Fibroblast of lung (primary cell): ENCODE results near the gene GSG1L. TPM values are rescaled to one million over a fixed set of nuclear protein-coding genes. Genes with fewer than 3 reads are reported as not detected.

ENCODE experiments used
- DNase-seq, 2 donors: peaks; one replicate each; pipeline versions ENCODE4 v3.0.0 to v3.0.0-alpha.2; 2010; ENCODE audit warnings: low read depth in 2 of 2
- H2AFZ ChIP-seq: 2 replicates; pipeline ENCODE4 v1.5.1; 2012; ENCODE audit warnings: low read length, control low read depth, inconsistent platforms
- H3K27ac ChIP-seq: 2 replicates; pipeline ENCODE4 v1.5.1; 2011; ENCODE audit warnings: low read length, control low read depth; ENCODE audit not compliant: insufficient read depth
- H3K27me3 ChIP-seq: 2 replicates; pipeline ENCODE4 v1.5.1; 2011; ENCODE audit warnings: mild to moderate bottlenecking, low read length; ENCODE audit not compliant: control insufficient read depth, insufficient read depth
- H3K36me3 ChIP-seq: 2 replicates; pipeline ENCODE4 v1.5.1; 2011; ENCODE audit warnings: low read length; ENCODE audit not compliant: control insufficient read depth, insufficient read depth
- H3K4me1 ChIP-seq: 2 replicates; pipeline ENCODE4 v1.5.1; 2011; ENCODE audit warnings: low read length; ENCODE audit not compliant: control insufficient read depth, insufficient read depth; ENCODE audit errors: extremely low read depth
- H3K4me2 ChIP-seq: 2 replicates; pipeline ENCODE4 v1.5.1; 2011; ENCODE audit warnings: low read length, control low read depth; ENCODE audit not compliant: insufficient read depth; ENCODE audit errors: extremely low read depth
- H3K4me3 ChIP-seq, 4 experiments: fragments of 200-600 bp in 1 of 4; sonication (generic) in 1 of 4; replicated peaks in 1 of 4; 2 replicates each; pipeline ENCODE4 v1.5.1; 2011 to 2016; ENCODE audit warnings: low read length in 4 of 4, low read depth in 3 of 4, mild to moderate bottlenecking in 3 of 4, control low read depth in 2 of 4, inconsistent platforms in 1 of 4, mixed read lengths in 1 of 4; ENCODE audit not compliant: insufficient read depth in 1 of 4; ENCODE audit errors: control extremely low read depth in 1 of 4
- H3K79me2 ChIP-seq: 2 replicates; pipeline ENCODE4 v1.5.1; 2012; ENCODE audit warnings: mild to moderate bottlenecking, low read length, inconsistent platforms; ENCODE audit not compliant: control insufficient read depth, insufficient read depth
- H3K9ac ChIP-seq: 2 replicates; pipeline ENCODE4 v1.5.1; 2011; ENCODE audit warnings: mild to moderate bottlenecking, low read length, control low read depth; ENCODE audit not compliant: insufficient read depth
- H3K9me3 ChIP-seq: 2 replicates; pipeline ENCODE4 v1.5.1; 2012; ENCODE audit warnings: low read depth, low read length; ENCODE audit not compliant: control insufficient read depth, insufficient read depth
- H4K20me1 ChIP-seq: 2 replicates; pipeline ENCODE4 v1.5.1; 2011; ENCODE audit warnings: low read length; ENCODE audit not compliant: control insufficient read depth, insufficient read depth; ENCODE audit errors: extremely low read depth
- CTCF ChIP-seq, 2 donors: IDR thresholded peaks in 1 of 2; conservative IDR thresholded peaks in 1 of 2; 1 replicate in 1 of 2; 2 replicates in 1 of 2; pipeline ENCODE4 v1.5.1; 2011 to 2012; ENCODE audit warnings: low read length in 2 of 2, control low read depth in 1 of 2, inconsistent platforms in 1 of 2, low read depth in 1 of 2, mild to moderate bottlenecking in 1 of 2
- EZH2 ChIP-seq: IDR thresholded peaks from 2 replicates; pipeline ENCODE4 v1.5.1; 2012; ENCODE audit warnings: low read length, control low read depth, mild to moderate bottlenecking; ENCODE audit errors: missing control alignments
- polyA plus RNA-seq, 2 donors: library from polyadenylated mRNA; depleted of rRNA in 1 of 2; stranded (reverse) in 1 of 2; unstranded in 1 of 2; fragments of >200 nt; gene quantifications; 2 replicates each; pipeline ENCODE4 v1.2.1, GENCODE V29; 2011 to 2012; ENCODE audit warnings: missing spikeins in 1 of 2
- total RNA-seq: library from RNA; depleted of rRNA; stranded (reverse); fragments of >200 nt; gene quantifications from 2 replicates; pipeline ENCODE4 v1.2.1, GENCODE V29; 2014

The GSG1L gene
- total and polyA plus RNA-seq, 2 donors (not counting 1 experiment from before 2014, with no cell fraction given) = not detected

GRCh38 chr16:27853101-27853500, 210.4 kb downstream of the GSG1L start:
- no peak for TF ChIP-seq EZH2
- TF ChIP-seq CTCF (conservative IDR thresholded peaks at IDR 0.05 in 1 of 2, IDR thresholded peaks at IDR 0.05 in 1 of 2; ENCODE audit: low read depth in 1 of 2, low read length in 2 of 2) = no peak
- Histone ChIP-seq H3K79me2 (no peaks in the 10 kb centered on the region), H3K36me3 (no peaks in the 10 kb centered on the region), H3K27me3 (no peaks in the 10 kb centered on the region), H3K9me3 (no peaks in the 10 kb centered on the region), H3K4me3 (no peak overlapping the region), H3K9ac (no peak overlapping the region), H3K4me1 (no peaks in the 10 kb centered on the region), H3K27ac (no peak overlapping the region), H3K4me2 (no peak overlapping the region), H4K20me1 (no peaks in the 10 kb centered on the region), H2AFZ (no peak overlapping the region)
- no peak for DNase-seq

DNA sequence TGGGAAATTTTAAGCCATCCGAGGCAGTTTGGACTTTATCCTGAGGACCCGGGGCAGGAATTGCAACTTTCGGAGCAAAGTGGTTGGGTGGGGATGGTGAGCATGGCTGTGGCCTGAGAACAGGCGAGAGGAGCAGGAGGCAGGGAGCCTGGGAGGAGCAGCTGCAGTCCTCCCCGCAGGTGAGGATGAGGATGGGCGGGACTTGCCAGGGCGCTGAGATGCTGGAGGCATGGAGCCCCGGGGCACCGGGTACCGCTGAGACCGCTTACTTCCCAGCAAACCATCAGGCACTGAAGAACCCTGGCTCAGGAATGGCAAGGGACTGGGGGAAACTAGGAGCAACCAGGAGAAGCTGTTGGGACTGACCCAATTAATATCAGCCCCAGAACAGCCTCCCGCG, 210.8 kb downstream of the GSG1L start:
- Histone ChIP-seq H3K4me3 (no peak overlapping the region), H3K9ac (no peak overlapping the region), H2AFZ (no peak overlapping the region), H3K36me3 (no peaks in the 10 kb centered on the region), H3K27me3 (no peaks in the 10 kb centered on the region), H3K27ac (no peak overlapping the region), H3K4me1 (no peaks in the 10 kb centered on the region), H3K4me2 (no peak overlapping the region), H4K20me1 (no peaks in the 10 kb centered on the region), H3K9me3 (no peaks in the 10 kb centered on the region), H3K79me2 (no peaks in the 10 kb centered on the region)
- DNase-seq = no peak
- no peak for TF ChIP-seq EZH2
- TF ChIP-seq CTCF (conservative IDR thresholded peaks at IDR 0.05 in 1 of 2, IDR thresholded peaks at IDR 0.05 in 1 of 2; ENCODE audit: low read depth in 1 of 2, low read length in 2 of 2) = no peak

- no peaks in the 10 kb centered on the region for H3K4me1 ChIP-seq
- no peak overlapping the region for H2AFZ ChIP-seq
- H3K4me3 ChIP-seq = no peak overlapping the region
- no peak for TF ChIP-seq CTCF (conservative IDR thresholded peaks at IDR 0.05 in 1 of 2, IDR thresholded peaks at IDR 0.05 in 1 of 2; ENCODE audit: low read depth in 1 of 2, low read length in 2 of 2)
- no peak for TF ChIP-seq EZH2
- no peaks in the 10 kb centered on the region for H3K36me3 ChIP-seq
- no peak overlapping the region for H3K9ac ChIP-seq
- no peak overlapping the region for H3K4me2 ChIP-seq
- no peak overlapping the region for H3K27ac ChIP-seq
- no peaks in the 10 kb centered on the region for H3K27me3 ChIP-seq
- H3K79me2 ChIP-seq = no peaks in the 10 kb centered on the region
- no peaks in the 10 kb centered on the region for H4K20me1 ChIP-seq
- no peaks in the 10 kb centered on the region for H3K9me3 ChIP-seq
- DNase-seq = no peak
Observed at GRCh38 chr16:27852116-27852515, 211.4 kb downstream of the GSG1L start.
